ENCODE results near the gene BMP5.

The BMP5 gene

DNA sequence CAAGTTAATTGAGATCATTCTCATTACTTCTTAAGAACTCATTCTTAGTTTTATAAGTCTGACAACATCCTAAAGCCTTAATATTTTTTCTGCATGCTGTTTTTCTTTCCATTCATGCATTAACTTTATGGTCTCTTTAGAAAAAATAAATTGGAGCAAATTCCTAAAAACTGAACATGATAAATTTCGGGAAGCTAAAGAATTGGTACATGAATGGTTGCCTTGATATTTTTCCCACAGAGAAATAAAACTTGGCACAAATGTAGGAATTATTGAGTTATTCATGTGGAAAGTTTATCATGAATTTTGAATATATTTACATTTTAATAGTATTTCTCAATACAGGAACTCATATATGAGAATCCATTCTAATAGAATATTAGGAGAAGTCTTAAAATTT, 115.9 kb downstream of the BMP5 start:
- TF ChIP-seq, protein P1, sequence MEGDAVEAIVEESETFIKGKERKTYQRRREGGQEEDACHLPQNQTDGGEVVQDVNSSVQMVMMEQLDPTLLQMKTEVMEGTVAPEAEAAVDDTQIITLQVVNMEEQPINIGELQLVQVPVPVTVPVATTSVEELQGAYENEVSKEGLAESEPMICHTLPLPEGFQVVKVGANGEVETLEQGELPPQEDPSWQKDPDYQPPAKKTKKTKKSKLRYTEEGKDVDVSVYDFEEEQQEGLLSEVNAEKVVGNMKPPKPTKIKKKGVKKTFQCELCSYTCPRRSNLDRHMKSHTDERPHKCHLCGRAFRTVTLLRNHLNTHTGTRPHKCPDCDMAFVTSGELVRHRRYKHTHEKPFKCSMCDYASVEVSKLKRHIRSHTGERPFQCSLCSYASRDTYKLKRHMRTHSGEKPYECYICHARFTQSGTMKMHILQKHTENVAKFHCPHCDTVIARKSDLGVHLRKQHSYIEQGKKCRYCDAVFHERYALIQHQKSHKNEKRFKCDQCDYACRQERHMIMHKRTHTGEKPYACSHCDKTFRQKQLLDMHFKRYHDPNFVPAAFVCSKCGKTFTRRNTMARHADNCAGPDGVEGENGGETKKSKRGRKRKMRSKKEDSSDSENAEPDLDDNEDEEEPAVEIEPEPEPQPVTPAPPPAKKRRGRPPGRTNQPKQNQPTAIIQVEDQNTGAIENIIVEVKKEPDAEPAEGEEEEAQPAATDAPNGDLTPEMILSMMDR (IDR thresholded peaks at IDR 0.05; ENCODE audit: insufficient read depth, low read length) = no peak
- TF ChIP-seq, protein P2, sequence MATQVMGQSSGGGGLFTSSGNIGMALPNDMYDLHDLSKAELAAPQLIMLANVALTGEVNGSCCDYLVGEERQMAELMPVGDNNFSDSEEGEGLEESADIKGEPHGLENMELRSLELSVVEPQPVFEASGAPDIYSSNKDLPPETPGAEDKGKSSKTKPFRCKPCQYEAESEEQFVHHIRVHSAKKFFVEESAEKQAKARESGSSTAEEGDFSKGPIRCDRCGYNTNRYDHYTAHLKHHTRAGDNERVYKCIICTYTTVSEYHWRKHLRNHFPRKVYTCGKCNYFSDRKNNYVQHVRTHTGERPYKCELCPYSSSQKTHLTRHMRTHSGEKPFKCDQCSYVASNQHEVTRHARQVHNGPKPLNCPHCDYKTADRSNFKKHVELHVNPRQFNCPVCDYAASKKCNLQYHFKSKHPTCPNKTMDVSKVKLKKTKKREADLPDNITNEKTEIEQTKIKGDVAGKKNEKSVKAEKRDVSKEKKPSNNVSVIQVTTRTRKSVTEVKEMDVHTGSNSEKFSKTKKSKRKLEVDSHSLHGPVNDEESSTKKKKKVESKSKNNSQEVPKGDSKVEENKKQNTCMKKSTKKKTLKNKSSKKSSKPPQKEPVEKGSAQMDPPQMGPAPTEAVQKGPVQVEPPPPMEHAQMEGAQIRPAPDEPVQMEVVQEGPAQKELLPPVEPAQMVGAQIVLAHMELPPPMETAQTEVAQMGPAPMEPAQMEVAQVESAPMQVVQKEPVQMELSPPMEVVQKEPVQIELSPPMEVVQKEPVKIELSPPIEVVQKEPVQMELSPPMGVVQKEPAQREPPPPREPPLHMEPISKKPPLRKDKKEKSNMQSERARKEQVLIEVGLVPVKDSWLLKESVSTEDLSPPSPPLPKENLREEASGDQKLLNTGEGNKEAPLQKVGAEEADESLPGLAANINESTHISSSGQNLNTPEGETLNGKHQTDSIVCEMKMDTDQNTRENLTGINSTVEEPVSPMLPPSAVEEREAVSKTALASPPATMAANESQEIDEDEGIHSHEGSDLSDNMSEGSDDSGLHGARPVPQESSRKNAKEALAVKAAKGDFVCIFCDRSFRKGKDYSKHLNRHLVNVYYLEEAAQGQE (IDR thresholded peaks at IDR 0.05; ENCODE audit: insufficient replicate concordance, low read depth) = no peak
- TF ChIP-seq SPI1 (IDR thresholded peaks at IDR 0.05; ENCODE audit: borderline replicate concordance, low read depth) (no peak), GABPA (IDR thresholded peaks at IDR 0.05; ENCODE audit: low read depth) (no peak)
- H3K27ac ChIP-seq (replicated peaks) = no peak overlapping the region
- DNase-seq (ENCODE audit: low read depth in 1 of 2, low spot score in 1 of 2) = no peak
- no peak overlapping the region for H3K4me3 ChIP-seq (replicated peaks; ENCODE audit: insufficient read depth, low read length)
- H3K27me3 ChIP-seq (ENCODE audit: insufficient read depth, poor library complexity, severe bottlenecking) = no peaks in the 10 kb centered on the region

DNA sequence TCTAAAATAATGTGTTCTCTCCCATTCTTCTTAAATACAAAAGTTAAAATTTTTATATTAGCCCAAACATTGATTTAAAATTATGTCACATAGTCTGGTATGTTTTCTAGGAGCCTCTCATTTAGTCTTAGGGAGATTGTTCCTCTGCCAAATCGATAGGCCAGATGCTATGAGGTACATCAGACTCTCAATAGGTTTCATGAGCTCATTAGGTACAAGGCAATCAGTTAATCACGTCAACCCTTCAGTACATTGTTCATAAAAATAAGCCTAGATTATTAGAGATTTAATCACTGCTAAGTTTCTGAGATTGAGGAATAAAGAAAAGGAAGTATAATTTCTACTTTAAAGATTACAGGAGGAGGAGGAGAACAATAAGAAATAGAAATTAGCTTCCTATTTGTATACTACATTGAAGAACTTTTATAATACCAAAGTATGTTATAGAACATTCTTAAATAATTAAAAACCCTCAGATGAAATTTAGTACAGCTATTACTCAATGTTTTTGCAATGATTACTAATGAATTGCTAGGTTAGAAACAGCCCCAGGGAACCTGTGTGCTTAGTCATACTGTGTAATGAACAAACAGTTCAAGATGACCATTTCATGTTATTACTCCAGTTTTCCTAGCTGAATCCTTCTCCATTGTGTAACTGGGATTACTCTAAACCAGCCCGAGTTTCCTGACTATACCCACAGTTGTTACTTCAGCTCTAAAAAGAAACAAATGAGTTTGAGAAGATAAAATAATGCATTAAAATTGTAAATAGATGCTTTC, 117.0 kb downstream of the BMP5 start:
- Histone ChIP-seq H3K27me3 (ENCODE audit: insufficient read depth, poor library complexity, severe bottlenecking) (no peaks in the 10 kb centered on the region), H3K4me3 (replicated peaks; ENCODE audit: insufficient read depth, low read length) (no peak overlapping the region), H3K27ac (replicated peaks) (no peak overlapping the region)
- DNase-seq (ENCODE audit: low read depth in 1 of 2, low spot score in 1 of 2) = no peak
- no peak for TF ChIP-seq SPI1 (IDR thresholded peaks at IDR 0.05; ENCODE audit: borderline replicate concordance, low read depth)
- TF ChIP-seq POLR2AphosphoS5 (IDR thresholded peaks at IDR 0.05; ENCODE audit: low read depth) = no peak
- TF ChIP-seq GABPA (IDR thresholded peaks at IDR 0.05; ENCODE audit: low read depth) = no peak
- TF ChIP-seq, protein P1 (IDR thresholded peaks at IDR 0.05; ENCODE audit: insufficient read depth, low read length) = no peak
- TF ChIP-seq, protein P2 (IDR thresholded peaks at IDR 0.05; ENCODE audit: insufficient replicate concordance, low read depth) = no peak

DNA sequence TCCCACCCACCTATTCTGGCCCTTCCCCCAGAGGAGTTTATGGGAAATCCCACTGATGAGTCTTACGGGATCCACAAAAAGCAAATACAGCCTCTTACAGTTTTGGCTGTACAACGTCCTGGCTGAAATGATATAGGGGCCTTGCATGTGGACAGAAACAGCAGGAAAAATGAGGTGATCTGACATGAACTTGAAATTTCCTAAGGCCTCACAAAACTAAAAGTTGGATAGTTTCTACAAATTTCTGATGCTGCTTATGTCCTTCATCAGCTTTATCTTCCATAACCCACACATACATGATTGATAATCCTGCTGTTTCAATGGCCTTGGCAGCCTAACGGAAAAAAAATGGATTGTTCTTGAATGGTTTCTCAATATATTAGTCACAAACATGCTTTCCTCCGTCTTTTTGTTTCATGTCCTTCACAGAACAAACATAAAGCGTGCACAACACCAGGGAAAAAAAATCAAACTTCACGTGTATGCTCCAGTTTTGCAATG, 118.8 kb downstream of the BMP5 start:
- TF ChIP-seq POLR2AphosphoS5 (IDR thresholded peaks at IDR 0.05; ENCODE audit: low read depth) (no peak), SPI1 (IDR thresholded peaks at IDR 0.05; ENCODE audit: borderline replicate concordance, low read depth) (no peak), GABPA (IDR thresholded peaks at IDR 0.05; ENCODE audit: low read depth) (no peak)
- TF ChIP-seq, protein P2 (IDR thresholded peaks at IDR 0.05; ENCODE audit: insufficient replicate concordance, low read depth) = no peak
- TF ChIP-seq, protein P1 (IDR thresholded peaks at IDR 0.05; ENCODE audit: insufficient read depth, low read length) = no peak
- DNase-seq (ENCODE audit: low read depth in 1 of 2, low spot score in 1 of 2) = no peak

More for the DNA sequence above, 118.8 kb downstream of the BMP5 start:
- Histone ChIP-seq H3K27me3 (ENCODE audit: insufficient read depth, poor library complexity, severe bottlenecking) (no peaks in the 10 kb centered on the region), H3K4me3 (replicated peaks; ENCODE audit: insufficient read depth, low read length) (no peak overlapping the region), H3K27ac (replicated peaks) (no peak overlapping the region)
